ENCODE data around the gene UTP25. TPM values are rescaled to one million over a fixed set of nuclear protein-coding genes. Genes with fewer than 3 reads are reported as not detected.
"Not testable (repeated sequence)": the region's sequence is repeated elsewhere in the genome, so short reads cannot be mapped to it uniquely, and the experiment has no call there.

UTP25 gene
- total RNA-seq, 2 donors from 2014 or later = 4.3 to 6.0 TPM

DNA sequence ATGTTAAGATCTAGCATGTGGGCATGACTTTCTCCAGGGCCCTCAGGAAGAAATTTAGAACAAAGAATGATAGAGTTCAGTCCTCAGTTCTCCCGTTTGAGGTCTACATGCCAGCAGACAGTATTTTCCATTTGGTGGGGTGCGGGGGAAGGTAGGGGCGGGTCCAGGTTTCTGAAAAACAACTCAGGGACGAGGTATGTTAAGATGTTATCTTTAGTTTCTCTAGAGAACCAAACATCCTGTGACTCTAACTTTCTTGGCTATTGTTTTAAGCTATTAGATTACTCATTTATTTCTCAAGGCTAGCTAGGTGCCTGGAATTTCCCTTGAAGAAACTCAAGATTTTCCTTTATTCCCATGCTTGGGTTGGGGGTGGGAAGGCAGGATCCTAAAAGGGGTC, 67.9 kb downstream of the UTP25 start:
- Histone ChIP-seq H3K4me1 (ENCODE audit: control insufficient read depth, insufficient read depth, low read length) (peaks cover 4% of the 10 kb centered on the region), H3K9me3 (ENCODE audit: control insufficient read depth, low read length) (no peaks in the 10 kb centered on the region), H3K27me3 (ENCODE audit: control insufficient read depth, insufficient read depth, low read length, poor library complexity, severe bottlenecking) (no peaks in the 10 kb centered on the region), H3K36me3 (ENCODE audit: control insufficient read depth, insufficient read depth, low read length) (no peaks in the 10 kb centered on the region), H3K27ac (ENCODE audit: low read depth, low read length) (no peak overlapping the region), H3K4me3 (ENCODE audit: low read length) (no peak overlapping the region), H3K9ac (ENCODE audit: extremely low read depth, low read length, poor library complexity, severe bottlenecking) (no peak overlapping the region)
- Mint-ChIP-seq H3K36me3 (ENCODE audit: low read depth) (no peaks in the 10 kb centered on the region), H3K9me3 (no peaks in the 10 kb centered on the region), H3K4me1 (peaks cover 9% of the 10 kb centered on the region), H3K27ac (peak overlapping the region; percentile 41), H3K4me3 (no peak overlapping the region), H3K27me3 (ENCODE audit: insufficient read depth) (no peaks in the 10 kb centered on the region)
- no peak for DNase-seq
- WGBS, 2 experiments (ENCODE audit: insufficient coverage in 1 of 2, insufficient read length in 1 of 2) = 80 to 83% methylated on average over 1 to 4 of the region's 4 CpGs
- TF ChIP-seq, protein P1, sequence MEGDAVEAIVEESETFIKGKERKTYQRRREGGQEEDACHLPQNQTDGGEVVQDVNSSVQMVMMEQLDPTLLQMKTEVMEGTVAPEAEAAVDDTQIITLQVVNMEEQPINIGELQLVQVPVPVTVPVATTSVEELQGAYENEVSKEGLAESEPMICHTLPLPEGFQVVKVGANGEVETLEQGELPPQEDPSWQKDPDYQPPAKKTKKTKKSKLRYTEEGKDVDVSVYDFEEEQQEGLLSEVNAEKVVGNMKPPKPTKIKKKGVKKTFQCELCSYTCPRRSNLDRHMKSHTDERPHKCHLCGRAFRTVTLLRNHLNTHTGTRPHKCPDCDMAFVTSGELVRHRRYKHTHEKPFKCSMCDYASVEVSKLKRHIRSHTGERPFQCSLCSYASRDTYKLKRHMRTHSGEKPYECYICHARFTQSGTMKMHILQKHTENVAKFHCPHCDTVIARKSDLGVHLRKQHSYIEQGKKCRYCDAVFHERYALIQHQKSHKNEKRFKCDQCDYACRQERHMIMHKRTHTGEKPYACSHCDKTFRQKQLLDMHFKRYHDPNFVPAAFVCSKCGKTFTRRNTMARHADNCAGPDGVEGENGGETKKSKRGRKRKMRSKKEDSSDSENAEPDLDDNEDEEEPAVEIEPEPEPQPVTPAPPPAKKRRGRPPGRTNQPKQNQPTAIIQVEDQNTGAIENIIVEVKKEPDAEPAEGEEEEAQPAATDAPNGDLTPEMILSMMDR (conservative IDR thresholded peaks at IDR 0.05) = no peak

- Mint-ChIP-seq H3K4me1 (peaks cover 9% of the 10 kb centered on the region), H3K4me3 (no peak overlapping the region), H3K27me3 (ENCODE audit: insufficient read depth) (no peaks in the 10 kb centered on the region), H3K36me3 (ENCODE audit: low read depth) (no peaks in the 10 kb centered on the region), H3K27ac (peak overlapping the region; percentile 41), H3K9me3 (no peaks in the 10 kb centered on the region)
- Histone ChIP-seq H3K4me1 (ENCODE audit: control insufficient read depth, insufficient read depth, low read length) (peaks cover 4% of the 10 kb centered on the region), H3K9me3 (ENCODE audit: control insufficient read depth, low read length) (no peaks in the 10 kb centered on the region), H3K4me3 (ENCODE audit: low read length) (no peak overlapping the region), H3K36me3 (ENCODE audit: control insufficient read depth, insufficient read depth, low read length) (no peaks in the 10 kb centered on the region), H3K27me3 (ENCODE audit: control insufficient read depth, insufficient read depth, low read length, poor library complexity, severe bottlenecking) (no peaks in the 10 kb centered on the region), H3K9ac (ENCODE audit: extremely low read depth, low read length, poor library complexity, severe bottlenecking) (no peak overlapping the region), H3K27ac (ENCODE audit: low read depth, low read length) (no peak overlapping the region)
- no peak for DNase-seq
- WGBS, 2 experiments (ENCODE audit: insufficient coverage in 1 of 2, insufficient read length in 1 of 2) = 93 to 94% methylated on average over 2 to 4 of the region's 4 CpGs
- TF ChIP-seq, protein P1 (conservative IDR thresholded peaks at IDR 0.05) = no peak
Measured at GRCh38 chr1:209896346-209896745, 68.6 kb downstream of the UTP25 start.

DNA sequence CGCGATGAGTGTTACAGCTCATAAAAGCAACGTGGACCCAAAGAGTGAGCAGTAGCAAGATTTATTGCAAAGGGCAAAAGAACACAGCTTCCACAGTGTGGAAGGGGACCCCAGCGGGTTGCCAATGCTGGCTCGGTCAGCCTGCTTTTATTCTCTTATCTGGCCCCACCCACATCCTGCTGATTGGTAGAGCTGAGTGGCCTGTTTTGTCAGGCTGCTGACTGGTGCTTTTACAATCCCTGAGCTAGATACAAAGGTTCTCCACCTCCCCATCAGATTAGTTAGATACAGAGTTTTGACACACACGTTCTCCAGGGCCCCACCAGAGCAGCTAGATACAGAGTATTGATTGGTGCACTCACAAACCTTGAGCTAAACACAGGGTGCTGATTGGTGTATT, 70.5 kb downstream of the UTP25 start:
- not testable (repeated sequence) for H3K4me1 Mint-ChIP-seq; H3K27me3 ChIP-seq (ENCODE audit: control insufficient read depth, insufficient read depth, low read length, poor library complexity, severe bottlenecking); H3K9me3 ChIP-seq (ENCODE audit: control insufficient read depth, low read length); H3K36me3 Mint-ChIP-seq (ENCODE audit: low read depth); H3K27ac ChIP-seq (ENCODE audit: low read depth, low read length); DNase-seq; H3K4me1 ChIP-seq (ENCODE audit: control insufficient read depth, insufficient read depth, low read length); H3K27me3 Mint-ChIP-seq (ENCODE audit: insufficient read depth); H3K4me3 Mint-ChIP-seq; H3K36me3 ChIP-seq (ENCODE audit: control insufficient read depth, insufficient read depth, low read length); H3K27ac Mint-ChIP-seq; H3K4me3 ChIP-seq (ENCODE audit: low read length); H3K9me3 Mint-ChIP-seq; H3K9ac ChIP-seq (ENCODE audit: extremely low read depth, low read length, poor library complexity, severe bottlenecking)
- 90 to 100% methylated on average over 4 to 6 of the region's 6 CpGs for WGBS, 2 experiments (ENCODE audit: insufficient coverage in 1 of 2, insufficient read length in 1 of 2)

DNA sequence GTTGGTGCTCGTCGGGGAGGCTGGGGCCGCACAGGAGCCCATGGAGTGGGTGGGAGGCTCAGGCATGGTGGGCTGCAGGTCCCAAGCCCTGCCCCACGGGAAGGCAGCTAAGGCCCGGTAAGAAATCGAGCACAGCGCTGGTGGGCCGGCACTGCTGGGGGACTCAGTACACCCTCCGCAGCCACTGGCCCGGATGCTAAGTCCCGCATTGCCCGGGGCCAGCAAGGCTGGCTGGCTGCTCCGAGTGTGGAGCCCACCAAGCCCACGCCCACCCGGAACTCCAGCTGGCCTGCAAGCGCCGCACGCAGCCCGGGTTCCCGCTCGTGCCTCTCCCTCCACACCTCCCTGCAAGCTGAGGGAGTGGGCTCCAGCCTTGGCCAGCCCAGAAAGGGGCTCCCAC, 71.1 kb downstream of the UTP25 start:
- H3K4me1 ChIP-seq (ENCODE audit: control insufficient read depth, insufficient read depth, low read length); H3K4me3 ChIP-seq (ENCODE audit: low read length): not testable (repeated sequence)

More for the DNA sequence above, 71.1 kb downstream of the UTP25 start:
- not testable (repeated sequence) for H3K9me3 Mint-ChIP-seq; H3K9me3 ChIP-seq (ENCODE audit: control insufficient read depth, low read length); H3K9ac ChIP-seq (ENCODE audit: extremely low read depth, low read length, poor library complexity, severe bottlenecking); H3K27ac Mint-ChIP-seq; H3K4me3 Mint-ChIP-seq; H3K27me3 ChIP-seq (ENCODE audit: control insufficient read depth, insufficient read depth, low read length, poor library complexity, severe bottlenecking); H3K36me3 ChIP-seq (ENCODE audit: control insufficient read depth, insufficient read depth, low read length); H3K4me1 Mint-ChIP-seq; H3K36me3 Mint-ChIP-seq (ENCODE audit: low read depth); H3K27ac ChIP-seq (ENCODE audit: low read depth, low read length); DNase-seq; H3K27me3 Mint-ChIP-seq (ENCODE audit: insufficient read depth)
- 93% methylated on average over 15 of the region's 21 CpGs; no CpG with 5 or more reads in 1 of the 2 experiments for WGBS, 2 experiments (ENCODE audit: insufficient coverage in 1 of 2, insufficient read length in 1 of 2)

Measured in endodermal cell (in vitro differentiated cells).